Renal cortical epithelial cell (primary cell): Measurements from ENCODE around the gene CPPED1. TPM values are rescaled to one million over a fixed set of nuclear protein-coding genes. Genes with fewer than 3 reads are reported as not detected.
A peak's percentile ranks its signal among the peaks of the same experiment; 100 is the strongest.

Experiments
- DNase-seq: peaks from one replicate; pipeline ENCODE4 v3.0.0-alpha.2; 2011; ENCODE audit warnings: low read depth
- total RNA-seq: library from RNA; depleted of rRNA; stranded (reverse); fragments of >200 nt; gene quantifications from 2 replicates; pipeline ENCODE4 v1.2.3, GENCODE V29; 2014

Gene CPPED1
- total RNA-seq, 1 donor from 2014 or later, result 33.2 TPM

DNA sequence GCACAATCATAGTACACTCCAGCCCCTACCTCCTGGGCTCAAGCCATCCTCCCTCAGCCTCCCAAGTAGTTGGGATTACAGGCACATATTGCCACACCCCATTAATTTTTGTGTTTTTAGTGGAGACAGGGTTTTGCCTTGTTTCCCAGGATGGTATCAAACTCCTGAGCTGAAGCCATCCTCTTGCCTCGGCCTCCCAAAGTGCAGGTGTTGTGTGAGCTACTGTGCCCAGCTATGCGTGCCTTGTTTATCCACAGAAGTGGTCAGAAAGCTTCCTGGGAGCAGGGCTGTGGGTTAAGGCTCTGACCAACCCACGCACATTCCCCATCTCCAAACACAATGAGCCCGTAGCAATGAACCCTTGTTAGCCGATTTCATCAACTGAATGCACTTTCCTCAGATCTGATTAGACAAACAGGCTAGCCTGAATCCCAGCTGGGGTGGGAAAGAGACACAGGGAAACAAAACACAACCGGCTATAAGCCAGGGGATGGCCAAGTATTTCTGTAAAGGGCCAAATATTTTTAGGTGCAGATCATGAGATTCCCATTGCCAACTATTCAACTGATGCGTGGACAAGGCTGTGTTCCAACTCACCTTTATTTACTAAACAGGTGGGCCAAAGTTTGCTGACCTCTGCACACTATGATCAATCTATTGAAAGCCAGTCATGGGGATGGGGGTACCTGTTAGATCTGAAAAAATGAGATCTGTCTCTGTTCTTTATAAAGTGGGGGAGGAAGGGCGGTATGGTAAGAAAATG lies 193.6 kb downstream of the CPPED1 start:
- DNase-seq, result peak; percentile 90

Other genes with a start within 250 kb of the CPPED1 start
- gene SHISA9, start 97.7 kb upstream of the CPPED1 start, total RNA-seq, result 21.2 and 21.3 TPM in 2 replicates